HUES48 (cell line): ENCODE data around the gene USH2A.

ENCODE experiments used
- H3K27ac ChIP-seq: one replicate; pipeline ENCODE4 v1.7.0; 2013; ENCODE audit warnings: low read depth, low read length, inconsistent platforms
- H3K27me3 ChIP-seq: 2 replicates; pipeline ENCODE4 v1.6.1; 2013; ENCODE audit warnings: mild to moderate bottlenecking, low read length; ENCODE audit not compliant: control insufficient read depth, insufficient read depth
- H3K36me3 ChIP-seq: 2 replicates; pipeline ENCODE4 v1.6.1; 2013; ENCODE audit warnings: low read length; ENCODE audit not compliant: control insufficient read depth, insufficient read depth
- H3K4me1 ChIP-seq: 2 replicates; pipeline ENCODE4 v1.6.1; 2013; ENCODE audit warnings: mild to moderate bottlenecking, low read length; ENCODE audit not compliant: control insufficient read depth, insufficient read depth
- H3K4me3 ChIP-seq: 2 replicates; pipeline ENCODE4 v1.5.1; 2013; ENCODE audit warnings: mild to moderate bottlenecking, low read depth, low read length
- H3K9ac ChIP-seq: 2 replicates; pipeline ENCODE4 v1.6.1; 2013; ENCODE audit warnings: mild to moderate bottlenecking, low read depth, low read length, moderate library complexity
- H3K9me3 ChIP-seq: 2 replicates; pipeline ENCODE4 v1.6.1; 2013; ENCODE audit warnings: low read length; ENCODE audit not compliant: control insufficient read depth, insufficient read depth

The USH2A gene

GRCh38 chr1:215875236-215875635 lies 548.0 kb downstream of the USH2A start:
- Histone ChIP-seq H3K9me3 (no peaks in the 10 kb centered on the region), H3K4me1 (no peaks in the 10 kb centered on the region), H3K27me3 (no peaks in the 10 kb centered on the region)

GRCh38 chr1:215872658-215873057 lies 550.6 kb downstream of the USH2A start:
- H3K27ac ChIP-seq = no peak overlapping the region
- H3K4me3 ChIP-seq = no peak overlapping the region
- no peaks in the 10 kb centered on the region for H3K9me3 ChIP-seq
- no peaks in the 10 kb centered on the region for H3K27me3 ChIP-seq
- no peak overlapping the region for H3K9ac ChIP-seq
- no peaks in the 10 kb centered on the region for H3K36me3 ChIP-seq
- H3K4me1 ChIP-seq = no peaks in the 10 kb centered on the region

More at GRCh38 chr1:215875236-215875635, 548.0 kb downstream of the USH2A start:
- Histone ChIP-seq H3K9ac (no peak overlapping the region), H3K4me3 (no peak overlapping the region), H3K27ac (no peak overlapping the region), H3K36me3 (no peaks in the 10 kb centered on the region)

DNA sequence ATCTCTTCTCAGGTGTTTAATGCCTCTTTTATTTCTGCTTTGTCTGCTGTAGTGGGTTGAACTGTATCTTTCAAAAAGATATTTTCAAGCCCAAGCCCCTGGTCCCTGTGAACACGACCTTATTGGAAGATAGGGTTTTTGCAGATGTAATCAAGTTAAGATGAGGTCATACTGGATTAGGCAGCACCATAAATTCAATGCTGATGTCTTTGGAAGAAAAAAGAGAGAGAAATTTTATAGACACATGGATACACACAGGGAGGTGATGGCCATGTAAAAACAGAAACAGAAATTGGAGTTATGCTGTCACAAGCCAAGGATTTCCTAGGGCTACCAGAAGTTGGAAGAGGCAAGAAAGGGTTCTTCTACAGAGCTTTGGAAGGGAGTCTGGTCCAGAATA lies 554.7 kb downstream of the USH2A start:
- Histone ChIP-seq H3K36me3 (no peaks in the 10 kb centered on the region), H3K27ac (no peak overlapping the region), H3K27me3 (no peaks in the 10 kb centered on the region), H3K9me3 (no peaks in the 10 kb centered on the region), H3K4me3 (no peak overlapping the region), H3K4me1 (no peaks in the 10 kb centered on the region), H3K9ac (no peak overlapping the region)

DNA sequence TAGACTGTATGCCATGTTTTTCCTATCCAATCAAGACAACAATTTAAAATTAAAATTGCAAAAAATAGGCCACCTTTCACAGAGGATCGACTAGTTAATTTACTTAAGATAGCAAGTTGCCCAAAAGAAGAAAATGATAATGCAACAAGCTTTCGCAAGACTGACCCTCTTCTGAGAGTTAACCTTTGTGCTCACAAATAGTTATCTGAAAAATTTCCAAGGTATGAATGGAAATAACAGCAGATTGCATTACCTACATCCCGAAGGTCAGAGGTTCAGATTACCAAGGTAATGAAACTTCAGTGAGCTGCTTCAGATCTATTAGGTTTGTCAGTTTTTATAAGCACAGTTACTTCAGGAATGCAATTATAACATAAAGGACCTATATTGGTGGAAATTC lies 558.2 kb downstream of the USH2A start:
- no peaks in the 10 kb centered on the region for H3K4me1 ChIP-seq

DNA sequence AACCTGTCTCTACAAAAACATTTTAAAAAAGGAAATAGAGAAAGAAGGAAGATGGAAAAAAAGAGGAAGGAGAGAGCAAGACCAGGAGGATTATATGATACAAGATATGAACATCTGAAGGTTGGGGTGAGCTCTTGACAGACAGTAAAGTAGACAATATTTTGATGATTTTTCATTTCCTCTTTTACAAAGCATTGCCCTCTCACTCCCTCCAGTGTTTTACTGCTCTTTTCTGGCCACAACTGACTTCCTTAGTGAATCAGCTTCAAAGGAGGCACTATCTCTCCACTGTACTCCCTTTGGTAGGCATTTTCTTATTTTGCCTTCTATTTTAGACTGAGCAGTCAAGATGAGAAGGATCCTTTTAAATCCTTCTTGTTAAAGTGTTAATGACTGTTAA lies 559.5 kb downstream of the USH2A start:
- Histone ChIP-seq H3K4me3 (no peak overlapping the region), H3K9me3 (no peaks in the 10 kb centered on the region), H3K27me3 (no peaks in the 10 kb centered on the region), H3K4me1 (no peaks in the 10 kb centered on the region), H3K9ac (no peak overlapping the region), H3K27ac (no peak overlapping the region), H3K36me3 (no peaks in the 10 kb centered on the region)

More for the DNA sequence above, 558.2 kb downstream of the USH2A start:
- Histone ChIP-seq H3K4me3 (no peak overlapping the region), H3K9ac (no peak overlapping the region), H3K36me3 (no peaks in the 10 kb centered on the region), H3K9me3 (no peaks in the 10 kb centered on the region), H3K27me3 (no peaks in the 10 kb centered on the region), H3K27ac (no peak overlapping the region)

- Histone ChIP-seq H3K4me3 (no peak overlapping the region), H3K27ac (no peak overlapping the region), H3K36me3 (no peaks in the 10 kb centered on the region), H3K9me3 (no peaks in the 10 kb centered on the region), H3K4me1 (no peaks in the 10 kb centered on the region), H3K9ac (no peak overlapping the region), H3K27me3 (no peaks in the 10 kb centered on the region)
Measured at GRCh38 chr1:215860833-215861232, 562.4 kb downstream of the USH2A start.

GRCh38 chr1:215857317-215857716 lies 565.9 kb downstream of the USH2A start:
- Histone ChIP-seq H3K27me3 (no peaks in the 10 kb centered on the region), H3K4me3 (no peak overlapping the region), H3K36me3 (no peaks in the 10 kb centered on the region), H3K27ac (no peak overlapping the region), H3K4me1 (no peaks in the 10 kb centered on the region), H3K9me3 (0 out of 2 replicates have a peak, but pooled peaks cover 9% of the 10 kb centered on the region), H3K9ac (no peak overlapping the region)

GRCh38 chr1:215845234-215845891 lies 577.9 kb downstream of the USH2A start:
- Histone ChIP-seq H3K9ac (no peak overlapping the region), H3K27ac (no peak overlapping the region), H3K9me3 (no peaks in the 10 kb centered on the region), H3K36me3 (no peaks in the 10 kb centered on the region), H3K4me3 (no peak overlapping the region), H3K27me3 (no peaks in the 10 kb centered on the region), H3K4me1 (no peaks in the 10 kb centered on the region)

GRCh38 chr1:215844777-215845176 lies 578.5 kb downstream of the USH2A start:
- H3K4me3 ChIP-seq = no peak overlapping the region
- H3K27ac ChIP-seq = no peak overlapping the region
- H3K27me3 ChIP-seq = no peaks in the 10 kb centered on the region
- no peaks in the 10 kb centered on the region for H3K4me1 ChIP-seq
- H3K36me3 ChIP-seq = no peaks in the 10 kb centered on the region
- H3K9ac ChIP-seq = no peak overlapping the region
- no peaks in the 10 kb centered on the region for H3K9me3 ChIP-seq

DNA sequence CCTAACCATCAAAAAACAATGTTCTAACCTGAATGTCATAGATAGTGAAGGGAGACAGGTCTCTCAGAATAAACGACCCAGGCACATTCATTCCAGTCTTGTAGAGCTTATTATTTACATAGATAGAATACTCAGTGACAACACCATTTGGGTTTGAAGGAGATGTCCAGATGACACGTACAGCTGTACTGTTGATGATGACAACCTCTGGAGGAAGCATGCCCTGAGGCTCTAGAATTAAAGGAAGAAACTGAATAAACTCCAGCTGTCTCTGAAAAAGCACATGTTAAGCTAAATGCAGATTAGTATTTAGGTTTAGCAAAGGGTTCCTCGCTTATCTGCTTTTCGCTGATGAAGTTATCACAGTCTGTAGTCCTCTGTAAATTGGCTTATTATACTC lies 579.0 kb downstream of the USH2A start:
- Histone ChIP-seq H3K27me3 (no peaks in the 10 kb centered on the region), H3K9ac (no peak overlapping the region), H3K4me1 (no peaks in the 10 kb centered on the region), H3K27ac (no peak overlapping the region), H3K9me3 (no peaks in the 10 kb centered on the region), H3K4me3 (no peak overlapping the region), H3K36me3 (no peaks in the 10 kb centered on the region)

- Histone ChIP-seq H3K36me3 (no peaks in the 10 kb centered on the region), H3K27ac (no peak overlapping the region), H3K4me1 (no peaks in the 10 kb centered on the region), H3K27me3 (no peaks in the 10 kb centered on the region), H3K9ac (no peak overlapping the region), H3K4me3 (no peak overlapping the region), H3K9me3 (no peaks in the 10 kb centered on the region)
Measured at GRCh38 chr1:215842905-215843304, 580.3 kb downstream of the USH2A start.
